Midbrain (tissue), 1 donor: Measurements from ENCODE around the gene PCDH9.

Experiments used
- DNase-seq: peaks from one replicate; lab custom pipeline; 2025; lab: John Stamatoyannopoulos, UW

PCDH9 gene

DNA sequence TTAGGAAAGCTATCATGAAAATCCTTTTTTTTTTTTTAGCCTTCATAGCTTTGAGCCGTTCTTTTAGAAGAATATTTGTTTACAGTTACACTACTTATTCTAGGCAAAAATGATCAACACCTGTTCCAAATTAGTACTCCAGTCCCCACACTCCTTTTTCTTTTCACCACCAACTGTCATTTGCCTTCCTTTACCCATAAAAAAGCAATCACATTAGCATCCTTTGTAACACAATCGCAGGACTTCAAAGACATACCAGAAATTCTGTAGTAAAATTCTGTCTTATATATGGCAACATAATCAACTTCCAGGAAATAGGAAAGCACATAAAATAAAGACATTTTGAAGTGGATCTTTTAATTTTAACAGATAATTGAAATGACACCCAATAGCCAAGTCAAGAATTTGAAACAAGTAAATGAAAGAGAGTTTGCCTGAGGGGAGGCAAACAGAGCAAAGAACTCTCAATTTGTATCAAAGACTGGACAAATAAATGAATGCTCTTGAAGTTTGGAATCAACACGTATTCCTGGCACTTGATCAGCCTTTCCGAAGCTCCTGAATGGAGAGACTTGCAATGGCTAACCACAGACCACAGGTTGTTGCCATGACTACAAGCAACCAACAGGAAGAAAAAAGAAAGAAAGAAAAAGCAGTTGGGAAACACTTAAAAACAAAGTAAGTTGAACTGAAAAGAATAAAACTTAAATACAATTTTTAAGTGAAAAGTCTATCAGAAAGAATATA, 206.8 kb downstream of the PCDH9 start:
- DNase-seq, result no peak

DNA sequence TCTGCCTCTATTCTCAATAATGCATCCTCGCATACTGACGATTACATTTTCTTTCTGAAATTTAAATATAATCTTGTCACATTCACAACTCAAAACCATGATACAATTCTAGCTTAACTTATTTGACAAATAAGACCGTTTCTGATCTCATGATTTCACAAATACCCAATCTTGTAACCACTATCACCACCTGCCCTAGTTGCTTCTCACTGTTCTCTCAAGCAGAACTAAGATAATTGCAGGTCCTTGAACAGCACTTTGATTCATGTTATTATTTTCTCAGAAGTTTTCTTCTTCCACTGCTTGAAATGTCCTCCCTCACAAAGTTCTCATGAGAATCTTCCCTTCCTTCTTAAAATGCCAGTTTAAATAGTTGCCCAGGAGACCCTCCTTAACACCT, 211.4 kb downstream of the PCDH9 start:
- DNase-seq, result no peak

- no peak for DNase-seq
Observed at GRCh38 chr13:67017276-67017675, 212.9 kb downstream of the PCDH9 start.

DNA sequence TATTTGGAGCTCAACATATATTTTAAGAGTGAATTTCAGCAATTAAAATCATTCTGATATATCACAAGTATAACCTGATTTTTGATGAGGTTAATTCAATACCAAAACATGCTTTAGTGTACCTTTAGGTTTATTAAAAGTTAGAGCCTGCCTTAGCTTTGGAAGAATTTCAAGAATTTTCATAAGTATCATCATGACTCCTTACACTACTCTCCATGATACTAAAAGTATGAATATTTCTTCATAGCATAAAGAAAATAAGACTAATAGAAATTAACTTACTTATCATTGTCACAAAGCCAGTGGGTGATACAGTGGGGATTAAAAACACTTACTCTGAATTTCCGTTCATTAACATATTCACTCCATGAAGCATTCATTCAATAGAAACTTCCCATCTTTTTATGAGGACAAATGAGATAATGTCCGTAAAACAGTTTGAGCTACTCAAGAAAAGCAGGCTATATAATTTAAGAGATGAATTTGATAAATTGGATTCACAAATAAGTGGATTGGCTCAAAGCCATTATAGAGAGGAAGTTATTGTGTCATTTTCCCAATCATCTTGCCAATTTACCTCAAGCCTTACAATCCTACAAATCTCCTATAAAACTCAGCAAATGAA, 214.0 kb downstream of the PCDH9 start:
- no peak for DNase-seq

- no peak for DNase-seq
Observed at GRCh38 chr13:67014399-67014798, 215.7 kb downstream of the PCDH9 start.

DNA sequence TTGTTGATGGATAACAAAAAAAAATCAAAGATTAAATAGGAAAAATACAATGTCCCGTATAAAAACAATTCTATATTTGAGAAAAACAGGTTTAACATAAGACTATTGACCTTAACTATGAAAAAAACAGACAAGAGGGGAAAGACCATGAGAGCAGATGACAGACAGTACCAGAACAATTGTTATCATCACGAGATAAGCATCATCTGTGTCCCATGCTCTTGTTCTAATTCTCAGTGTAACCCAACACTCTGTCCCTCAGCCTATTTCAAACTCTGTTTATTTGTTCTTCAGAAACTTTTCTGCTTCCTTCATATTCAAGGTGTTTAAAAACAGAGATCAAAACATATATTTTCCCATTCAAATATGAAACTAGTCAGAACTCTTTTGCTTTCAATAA, 216.4 kb downstream of the PCDH9 start:
- DNase-seq, result no peak

DNA sequence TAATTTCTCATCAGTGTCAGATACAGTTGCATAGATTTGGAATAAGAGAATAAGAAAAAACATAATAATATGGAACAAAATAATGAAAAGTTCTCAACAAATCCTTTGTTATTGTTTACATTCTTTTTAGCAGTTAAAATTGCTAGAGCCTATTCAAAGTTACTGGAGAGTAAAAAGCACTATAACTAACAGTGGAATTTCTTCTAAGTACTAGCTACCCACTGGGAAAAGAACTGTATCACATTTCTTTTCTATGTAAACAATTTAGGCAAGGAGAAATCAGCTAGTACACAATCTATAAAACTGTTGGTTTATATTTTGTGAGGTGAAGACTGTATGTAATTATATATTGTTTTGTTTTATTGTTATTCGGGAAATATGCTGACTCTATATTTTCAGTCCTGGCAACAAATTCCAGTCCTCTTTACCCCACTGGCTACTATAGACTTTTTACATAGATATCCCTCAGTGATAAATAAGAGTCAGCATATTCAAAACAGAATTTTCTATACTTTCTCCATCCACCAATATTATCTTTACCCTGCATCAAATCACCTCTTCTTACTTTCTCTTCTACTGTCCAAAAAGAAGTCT, 222.0 kb downstream of the PCDH9 start:
- DNase-seq, result no peak

DNA sequence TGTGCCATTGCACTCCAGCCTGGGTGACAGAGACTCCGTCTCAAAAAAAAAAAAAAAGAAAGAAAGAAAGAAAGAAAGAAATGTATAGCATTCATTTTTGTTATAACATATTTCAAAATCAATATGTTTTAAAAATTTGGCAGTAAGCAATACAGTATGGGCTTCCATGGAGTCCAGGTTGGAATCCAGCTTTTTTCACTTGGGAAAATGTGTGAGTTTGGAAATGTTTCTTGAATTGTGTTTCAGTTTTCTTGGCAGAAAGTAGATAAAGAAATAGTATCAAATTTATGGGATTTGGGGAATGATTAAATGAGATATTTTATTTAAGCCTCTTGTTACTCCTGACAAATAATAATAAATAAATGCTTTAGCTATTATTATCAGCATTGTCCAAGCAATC, 225.6 kb downstream of the PCDH9 start:
- DNase-seq, result no peak

- no peak for DNase-seq
Observed at GRCh38 chr13:67003743-67004142, 226.4 kb downstream of the PCDH9 start.

- peak; percentile 50 for DNase-seq
Observed at GRCh38 chr13:67001363-67001762, 228.8 kb downstream of the PCDH9 start.

DNA sequence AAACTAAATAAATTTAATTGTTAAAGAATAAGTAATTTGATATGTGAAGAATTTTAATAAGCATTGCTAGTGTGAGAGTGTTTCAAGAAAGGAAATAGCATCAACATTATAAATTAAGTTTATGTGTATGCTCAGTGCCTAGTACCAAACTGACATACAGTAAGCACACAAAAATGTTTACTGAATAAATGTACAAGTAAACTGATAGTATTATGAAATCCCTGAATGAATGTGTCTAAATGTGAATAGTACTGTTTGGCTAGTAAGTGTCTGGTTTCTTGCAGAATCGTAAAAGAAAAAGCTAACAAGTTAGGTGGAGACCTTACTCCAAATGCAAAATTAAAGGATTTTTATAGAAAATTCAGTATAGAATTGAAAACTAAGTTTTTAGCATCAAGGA, 233.6 kb downstream of the PCDH9 start:
- no peak for DNase-seq

DNA sequence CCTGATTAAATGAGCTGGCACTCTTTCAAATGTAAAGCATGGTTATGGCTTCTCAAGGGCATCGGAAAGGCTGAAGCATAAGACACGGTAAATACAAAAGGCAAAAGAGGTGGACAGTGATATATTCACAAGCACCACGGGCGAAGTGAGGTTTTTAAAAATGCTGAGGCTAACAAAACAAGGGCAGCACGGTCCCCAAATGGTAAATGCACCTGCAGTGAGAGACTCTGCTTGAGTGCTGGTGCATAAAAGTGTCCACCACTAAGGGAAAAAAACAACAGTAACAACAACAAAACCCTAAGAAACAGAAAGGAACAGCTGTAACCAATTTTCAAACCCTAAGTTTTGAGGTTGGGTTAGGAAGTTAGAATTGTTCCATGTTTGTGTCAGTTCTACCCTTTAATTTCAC, 234.9 kb downstream of the PCDH9 start:
- DNase-seq, result no peak

GRCh38 chr13:66994517-66995202, 235.5 kb downstream of the PCDH9 start:
- no peak for DNase-seq

GRCh38 chr13:66994097-66994496, 236.0 kb downstream of the PCDH9 start:
- peak; percentile 93 for DNase-seq

DNA sequence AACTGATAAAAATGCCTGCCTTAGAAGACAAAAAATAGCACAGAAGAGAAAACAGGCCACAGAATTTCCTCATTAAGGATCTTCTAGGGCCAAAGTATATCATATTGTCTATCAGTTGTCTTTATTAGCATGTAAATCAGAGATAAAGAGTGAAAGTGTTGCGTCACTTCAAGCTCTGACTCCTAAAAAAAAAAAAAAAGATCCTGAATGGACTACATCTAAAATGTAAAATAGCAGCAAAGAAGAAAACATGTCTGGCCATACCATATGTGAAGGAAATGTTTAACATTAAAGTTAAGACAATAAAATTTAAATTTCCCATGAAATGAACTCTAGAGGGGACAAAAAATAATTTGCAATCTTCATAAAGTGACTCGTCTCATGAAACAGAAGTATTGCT, 237.4 kb downstream of the PCDH9 start:
- DNase-seq, result no peak

GRCh38 chr13:66992183-66992582, 238.0 kb downstream of the PCDH9 start:
- DNase-seq, result peak; percentile 58

DNA sequence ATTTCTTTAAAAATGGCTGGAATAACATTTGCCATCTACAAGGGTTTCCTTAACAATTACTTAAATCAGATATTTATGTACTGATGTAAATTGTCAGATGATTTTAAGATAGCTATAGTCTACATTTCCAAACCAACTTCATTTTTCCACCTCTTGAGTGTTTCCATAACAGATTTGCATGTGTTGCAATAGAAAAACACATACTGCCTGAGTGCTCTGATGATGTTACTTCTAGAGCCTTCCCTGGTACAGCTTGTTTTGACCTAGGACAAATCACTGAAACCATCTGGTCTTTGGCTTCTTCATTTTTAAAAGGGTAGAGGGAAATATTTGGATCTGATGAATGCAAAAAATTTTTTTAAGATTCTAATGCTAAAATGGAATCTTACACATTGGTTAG, 245.9 kb downstream of the PCDH9 start:
- no peak for DNase-seq

DNA sequence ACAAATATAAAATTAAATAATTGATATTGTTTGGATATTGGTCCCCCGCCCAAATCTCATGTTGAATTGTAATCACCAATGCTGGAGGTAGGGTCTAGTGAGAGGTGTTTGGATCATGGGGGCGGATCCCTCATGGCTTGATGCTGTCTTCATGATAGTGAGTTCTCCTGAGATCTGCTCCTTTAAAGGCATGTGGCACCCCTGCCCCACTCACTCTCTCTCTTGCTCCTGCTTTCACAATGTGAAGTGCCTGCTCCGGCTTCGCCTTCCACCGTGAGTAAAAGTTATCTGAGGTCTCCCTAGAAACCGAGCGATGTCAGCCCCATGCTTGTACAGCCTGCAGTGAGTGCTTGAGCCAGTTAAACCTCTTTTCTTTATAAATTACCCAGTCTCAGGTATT, 248.2 kb downstream of the PCDH9 start:
- no peak for DNase-seq

DNA sequence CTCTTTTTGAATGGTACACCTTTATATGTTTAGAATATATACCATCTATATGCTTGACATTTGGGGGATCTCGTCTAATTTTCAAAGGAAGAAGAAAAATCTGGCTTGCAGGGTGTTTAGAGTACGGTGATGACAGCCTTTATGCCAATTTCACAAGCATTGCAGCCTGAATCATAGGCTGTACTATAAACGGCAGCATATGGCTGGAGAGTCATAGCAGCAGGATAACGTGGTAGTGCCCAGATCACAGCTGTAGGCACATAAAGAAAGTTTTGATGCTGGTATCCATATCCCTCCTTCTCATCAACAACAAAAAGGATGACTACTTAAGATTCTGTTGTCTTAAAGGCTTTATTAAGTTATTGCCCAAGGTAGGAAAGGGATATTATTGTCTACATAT, 253.0 kb downstream of the PCDH9 start:
- no peak for DNase-seq

- no peak for DNase-seq
Observed at GRCh38 chr13:66974889-66975288, 255.2 kb downstream of the PCDH9 start.

DNA sequence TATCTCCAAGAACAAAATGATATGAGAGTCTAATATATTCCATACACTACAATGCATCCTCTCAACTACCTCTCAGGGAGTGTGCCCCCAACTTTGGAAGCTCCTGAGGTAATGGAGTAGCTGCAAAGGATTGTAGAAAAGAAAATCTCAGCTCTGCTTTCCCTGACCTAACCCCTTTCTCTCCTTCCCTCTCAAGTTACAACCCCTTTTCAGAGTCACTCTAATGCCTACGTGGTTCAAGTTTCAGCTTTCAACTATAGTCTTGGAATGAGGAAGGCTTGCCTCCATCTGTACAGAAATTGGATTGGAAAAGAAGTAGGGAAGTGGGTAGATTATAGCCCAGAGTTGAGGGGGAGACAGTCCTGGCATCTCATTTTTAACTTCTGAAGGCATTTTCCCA, 256.0 kb downstream of the PCDH9 start:
- no peak for DNase-seq

- no peak for DNase-seq
Observed at GRCh38 chr13:66972659-66973058, 257.5 kb downstream of the PCDH9 start.

- DNase-seq, result no peak
Observed at GRCh38 chr13:66971004-66971403, 259.1 kb downstream of the PCDH9 start.
